Daoy (cell line): Measurements from ENCODE around the gene SLC25A13. TPM values are rescaled to one million over a fixed set of nuclear protein-coding genes. Genes with fewer than 3 reads are reported as not detected.
A peak's percentile ranks its signal among the peaks of the same experiment; 100 is the strongest.

Source experiments
- DNase-seq: peaks from one replicate; pipeline ENCODE4 v3.0.0-alpha.2; 2015; ENCODE audit warnings: low read depth
- total RNA-seq: library from RNA; depleted of rRNA; stranded (reverse); fragments of >200 nt; shearing (Covaris generic); gene quantifications from 2 replicates; pipeline ENCODE4 v1.2.3, GENCODE V29; 2014

SLC25A13 gene
- total RNA-seq, 1 experiment from 2014 or later: 36.2 TPM

DNA sequence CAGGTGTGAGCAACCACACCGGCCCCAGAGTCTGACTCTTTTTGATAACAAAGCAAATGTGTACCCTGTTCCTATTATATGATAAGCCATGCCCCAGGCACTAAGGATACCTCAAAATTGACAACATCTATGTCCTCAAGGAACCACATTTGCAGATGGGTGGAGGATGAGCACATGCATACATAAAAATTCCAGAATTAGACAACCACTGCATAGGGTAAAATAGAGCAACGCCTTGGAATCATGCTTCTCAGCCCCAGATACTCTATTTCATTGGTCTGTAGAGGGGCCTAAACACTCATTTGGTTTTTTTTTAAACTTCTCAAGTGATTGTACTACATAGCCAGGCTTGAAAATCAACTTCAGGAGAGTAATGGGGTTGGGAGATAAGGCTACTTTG, 78.7 kb downstream of the SLC25A13 start:
- DNase-seq: no peak

DNA sequence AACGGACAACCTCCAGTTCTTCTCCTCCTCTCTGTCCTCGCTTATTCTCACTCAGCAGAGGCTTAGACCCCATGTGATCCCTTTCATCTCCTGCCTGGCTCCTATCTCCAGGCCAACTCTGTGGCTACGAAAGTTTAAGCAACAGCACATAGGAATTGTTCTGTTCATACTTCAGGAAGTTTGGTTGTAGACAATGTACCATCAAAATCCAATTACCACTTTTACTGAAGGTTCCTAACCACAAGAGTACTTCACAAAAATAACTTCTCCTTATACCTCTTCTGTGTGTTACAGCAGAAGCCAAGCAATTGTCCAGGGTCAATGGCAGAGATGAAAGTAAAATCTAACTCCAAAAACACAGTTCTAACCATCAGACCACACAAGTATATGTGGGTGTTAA, 80.0 kb downstream of the SLC25A13 start:
- no peak for DNase-seq

DNA sequence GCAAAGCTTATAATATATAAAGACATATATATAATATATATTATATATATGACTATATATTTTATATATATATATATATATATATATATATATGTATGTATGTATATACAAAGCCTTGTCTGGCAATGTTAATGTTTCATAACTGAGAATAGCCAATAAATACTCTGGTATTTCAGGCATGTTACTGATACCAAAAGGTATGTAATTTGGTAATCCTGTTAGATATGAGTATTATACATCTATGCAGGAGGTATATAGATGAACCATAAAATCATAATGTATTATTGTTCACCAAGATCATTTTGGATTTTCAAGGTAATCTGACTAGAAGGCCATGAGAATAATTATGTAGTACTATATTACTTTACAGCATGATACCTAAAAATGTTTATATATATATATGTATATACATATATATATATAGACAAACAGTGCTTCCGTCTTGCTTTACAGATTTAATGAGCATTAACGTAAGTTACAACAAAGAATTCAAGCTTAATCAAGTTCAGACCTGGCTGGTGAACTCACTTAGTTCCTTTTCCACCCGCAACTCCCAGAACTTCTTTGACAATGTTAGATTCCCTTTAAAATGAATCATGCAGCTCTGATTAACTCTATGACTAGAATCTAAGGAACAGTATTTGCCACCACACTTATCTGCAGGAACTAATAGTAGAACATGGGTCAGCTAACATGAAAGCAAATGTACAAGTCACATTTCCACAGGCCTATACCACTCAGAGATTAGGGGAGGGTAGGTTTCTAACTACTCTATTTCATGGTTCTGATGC, 82.7 kb downstream of the SLC25A13 start:
- no peak for DNase-seq

GRCh38 chr7:96238474-96238873, 83.4 kb downstream of the SLC25A13 start:
- no peak for DNase-seq

GRCh38 chr7:96237040-96237439, 84.9 kb downstream of the SLC25A13 start:
- DNase-seq: no peak

GRCh38 chr7:96236198-96237039, 85.5 kb downstream of the SLC25A13 start:
- peak; percentile 89 for DNase-seq

DNA sequence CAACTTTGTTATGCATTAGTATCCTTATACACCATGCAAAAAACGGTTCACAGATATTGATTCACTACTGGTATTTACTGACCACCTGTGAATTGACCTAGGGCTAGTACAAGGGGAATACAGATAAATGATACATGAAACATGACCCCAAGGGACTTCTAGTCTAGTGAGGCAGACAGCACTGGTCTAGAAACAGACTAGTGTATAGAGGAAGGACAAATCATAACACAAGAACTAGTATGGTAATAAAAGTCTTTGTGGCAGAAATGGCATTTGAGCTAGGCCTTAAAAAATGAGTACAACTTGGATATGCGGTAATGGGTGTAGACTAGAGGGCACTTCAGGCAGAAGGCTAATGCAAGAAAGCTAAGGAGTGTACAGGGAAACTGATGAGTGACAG, 86.6 kb downstream of the SLC25A13 start:
- no peak for DNase-seq

DNA sequence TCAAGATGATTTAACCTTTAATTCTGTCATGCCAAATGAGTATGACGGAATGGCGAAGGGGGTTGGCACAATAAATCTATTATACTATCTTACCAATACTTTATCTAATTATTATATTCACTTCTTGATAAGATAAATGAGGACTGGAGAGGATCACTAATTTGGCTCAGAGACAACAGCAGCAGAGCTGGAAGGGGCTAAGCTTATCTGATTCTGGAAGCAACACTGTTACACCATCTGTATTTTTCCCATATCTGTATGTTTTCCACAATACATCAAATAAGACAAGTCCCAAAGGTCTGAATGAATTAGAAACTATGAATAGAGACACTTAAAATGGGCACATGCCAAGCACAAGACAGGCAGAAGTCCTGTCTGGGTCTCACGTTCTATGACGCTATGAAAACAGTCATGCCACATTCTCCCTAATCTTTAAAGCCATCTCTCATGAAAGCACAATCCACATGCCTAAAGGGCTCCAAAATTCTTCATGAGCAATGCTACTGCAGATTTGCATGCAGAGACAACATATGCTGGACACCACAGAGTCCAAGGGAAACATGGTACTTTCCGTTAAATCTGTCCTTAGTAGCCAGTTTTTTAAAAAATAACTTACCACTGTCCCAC, 88.3 kb downstream of the SLC25A13 start:
- no peak for DNase-seq

GRCh38 chr7:96233084-96233483, 88.8 kb downstream of the SLC25A13 start:
- no peak for DNase-seq

GRCh38 chr7:96228760-96229159, 93.1 kb downstream of the SLC25A13 start:
- DNase-seq: no peak

DNA sequence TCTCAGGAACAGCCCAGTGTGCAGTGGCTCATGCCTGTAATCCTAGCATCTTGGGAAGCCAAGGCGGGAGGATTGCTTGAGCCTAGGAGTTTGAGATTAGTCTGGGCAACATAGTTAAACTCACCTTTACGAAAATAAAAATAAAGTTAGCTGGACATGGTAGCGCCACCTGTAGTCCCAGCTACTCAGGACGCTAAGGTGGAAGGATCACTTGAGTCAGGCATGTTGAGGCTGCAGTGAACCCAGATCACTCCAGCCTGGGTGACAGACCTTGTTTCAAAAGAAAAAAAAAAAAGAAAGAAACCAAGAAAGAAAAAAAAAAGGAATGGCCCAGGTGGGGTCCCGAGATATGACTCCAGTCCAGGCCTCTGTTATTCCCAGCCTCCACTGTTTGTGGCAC, 96.6 kb downstream of the SLC25A13 start:
- DNase-seq: no peak

- peak; percentile 9 for DNase-seq
Observed at GRCh38 chr7:96224685-96225084, 97.2 kb downstream of the SLC25A13 start.

GRCh38 chr7:96224073-96224472, 97.8 kb downstream of the SLC25A13 start:
- DNase-seq: no peak

DNA sequence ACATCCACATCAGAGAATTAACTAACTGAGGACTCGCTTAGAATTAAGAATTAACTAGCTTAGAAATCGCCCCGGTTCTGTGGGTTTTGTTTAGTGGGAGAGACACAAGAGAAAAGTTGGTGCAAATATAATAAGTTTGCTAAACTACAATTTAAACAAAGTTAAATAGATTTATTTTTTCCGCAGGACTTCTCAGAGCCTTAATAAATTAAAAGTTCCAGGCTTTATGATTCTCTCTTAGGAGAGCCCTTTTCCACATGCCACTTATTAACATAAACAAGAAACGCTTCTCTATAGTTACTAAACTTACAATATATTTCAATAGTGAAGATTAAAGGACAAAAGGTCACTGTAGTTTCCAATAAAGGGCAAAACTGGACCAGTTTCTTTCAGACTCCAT, 100.0 kb downstream of the SLC25A13 start:
- DNase-seq: no peak

- peak; percentile 36 for DNase-seq
Observed at GRCh38 chr7:96219378-96220130, 102.3 kb downstream of the SLC25A13 start.

- DNase-seq: no peak
Observed at GRCh38 chr7:96218664-96219243, 103.1 kb downstream of the SLC25A13 start.

GRCh38 chr7:96217147-96217546, 104.8 kb downstream of the SLC25A13 start:
- DNase-seq: no peak

DNA sequence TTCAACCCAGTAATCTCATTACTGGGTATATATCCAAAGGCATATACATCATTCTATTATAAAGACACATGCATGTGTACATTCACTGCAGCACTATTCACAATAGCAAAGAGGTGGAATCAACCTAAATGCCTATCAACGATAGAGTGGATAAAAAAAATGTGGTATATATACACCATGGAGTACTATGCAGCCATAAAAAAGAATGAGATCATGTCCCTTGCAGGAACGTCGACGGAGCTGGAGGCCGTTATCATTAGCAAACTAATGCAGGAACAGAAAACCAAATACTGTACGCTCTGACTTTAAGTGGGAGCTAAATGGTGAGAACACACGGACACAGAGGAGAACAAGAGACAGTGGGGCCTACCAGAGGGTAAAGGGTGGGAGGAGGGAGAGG, 105.5 kb downstream of the SLC25A13 start:
- DNase-seq: no peak

- DNase-seq: no peak
Observed at GRCh38 chr7:96212474-96212873, 109.4 kb downstream of the SLC25A13 start.

DNA sequence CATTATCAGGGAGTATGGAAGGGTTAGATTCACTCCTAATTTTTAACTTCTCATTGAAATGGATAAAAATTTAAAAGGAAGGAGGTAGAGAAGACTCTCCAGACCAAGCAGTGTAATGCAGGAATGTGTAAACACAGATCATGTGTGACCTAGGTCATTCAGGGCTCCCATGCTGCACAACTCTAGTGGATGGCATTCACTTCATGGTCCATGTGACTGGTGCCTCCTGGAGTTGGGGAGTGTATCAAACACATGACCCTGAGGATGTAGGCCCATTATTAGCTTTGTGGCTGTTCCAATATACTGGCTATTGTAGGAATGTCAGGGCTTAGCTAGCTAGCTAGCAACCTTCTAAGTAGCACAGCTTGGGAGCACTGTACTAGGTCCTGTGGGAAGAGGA, 109.9 kb downstream of the SLC25A13 start:
- no peak for DNase-seq

DNA sequence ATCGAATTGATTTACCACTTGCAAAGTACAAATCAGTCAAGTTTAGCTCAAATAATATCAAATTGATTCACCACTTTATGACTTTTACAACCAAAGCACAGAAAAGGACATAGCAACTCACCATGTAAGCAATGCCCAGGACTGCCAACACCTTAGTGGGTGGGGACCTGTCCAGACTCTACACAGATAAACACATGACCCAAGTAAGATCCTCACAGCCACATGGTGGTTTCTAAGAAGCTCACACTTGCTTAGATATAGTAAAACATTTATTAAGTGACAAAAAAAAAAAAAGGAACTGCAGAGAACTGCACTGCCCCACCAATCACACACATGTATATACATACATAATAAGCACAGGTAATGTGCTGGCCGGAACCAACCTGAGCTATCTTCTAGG, 116.2 kb downstream of the SLC25A13 start:
- DNase-seq: no peak
